AG04450 (cell line): ENCODE results near the gene INSC. TPM values are rescaled to one million over a fixed set of nuclear protein-coding genes. Genes with fewer than 3 reads are reported as not detected.
A peak's percentile ranks its signal among the peaks of the same experiment; 100 is the strongest.
"Not testable (repeated sequence)": the region's sequence is repeated elsewhere in the genome, so short reads cannot be mapped to it uniquely, and the experiment has no call there.

ENCODE experiments used
- CTCF ChIA-PET: fragments of 300-600, 350-600 bp; formaldehyde crosslinking; extraction: SDS; loops from one replicate; lab custom pipeline; 2022; ENCODE audit warnings: antibody characterized with exemption, inconsistent platforms; lab: Charles Lee
- POLR2A ChIA-PET: fragments of 350-600 bp; formaldehyde crosslinking; extraction: SDS; loops from one replicate; lab custom pipeline; 2021; ENCODE audit warnings: antibody characterized with exemption, inconsistent platforms; lab: Yijun Ruan, JAX
- DNase-seq: peaks from one replicate; pipeline ENCODE4 v3.0.0-alpha.2; 2011; ENCODE audit warnings: low read depth, low spot score
- H3K27ac ChIP-seq: one replicate; pipeline ENCODE4 v1.5.1; 2012; ENCODE audit warnings: low read depth, low read length, control low read depth
- H3K27me3 ChIP-seq: one replicate; pipeline ENCODE4 v1.6.0; 2012; ENCODE audit warnings: low read length; ENCODE audit not compliant: control insufficient read depth, insufficient read depth
- H3K4me3 ChIP-seq: 2 replicates; pipeline ENCODE4 v1.5.1; 2011; ENCODE audit warnings: mild to moderate bottlenecking, low read depth, low read length, control low read depth
- H3K9me3 ChIP-seq: 2 replicates; pipeline ENCODE4 v1.5.1; 2012; ENCODE audit warnings: low read length; ENCODE audit not compliant: control insufficient read depth, insufficient read depth
- CTCF ChIP-seq: IDR thresholded peaks from 2 replicates; pipeline ENCODE4 v1.5.1; 2011; ENCODE audit warnings: low read depth, low read length, control low read depth, inconsistent platforms
- polyA minus RNA-seq: library from RNA; depleted of rRNA, polyadenylated mRNA; stranded (reverse); fragments of >200 nt; gene quantifications from 2 replicates; pipeline ENCODE4 v1.2.3, GENCODE V29; 2011; rRNA and poly(A)+ RNA removed
- polyA plus RNA-seq: library from polyadenylated mRNA; depleted of rRNA; stranded (reverse); fragments of >200 nt; gene quantifications from 2 replicates; pipeline ENCODE4 v1.2.3, GENCODE V29; 2011; rRNA removed

The INSC gene
- polyA plus RNA-seq: 0.40 and 0.53 TPM in 2 replicates
- polyA minus RNA-seq: 0.23 and 0.26 TPM in 2 replicates

GRCh38 chr11:15114501-15115475 is at the start of gene INSC:
Gene INSC (plus strand): TSS chr11:15114923. CDS start chr11:15149175, 34,252 bp downstream.
- Histone ChIP-seq H3K4me3 (peak within 1 kb of the TSS; percentile 48), H3K27ac (no peak within 1 kb of the TSS), H3K9me3 (no peaks in the 10 kb centered on the region; the same call in 1 of the 2 replicates), H3K27me3 (peaks cover 3% of the 10 kb centered on the region)
- ChIA-PET CTCF (interaction anchor here (0.6 to 3.9 kb wide), 4 partner anchors 9 to 14 kb away, joined by 3 to 31 read pairs (median 4); no protein-coding TSS in a partner anchor), POLR2A (no interaction called here)
- TF ChIP-seq CTCF: no peak
- no peak for DNase-seq

- H3K9me3 ChIP-seq, POLR2A ChIA-PET, H3K4me3 ChIP-seq, H3K27ac ChIP-seq, DNase-seq, CTCF ChIA-PET: not testable (repeated sequence)
- H3K27me3 ChIP-seq: peaks cover 25% of the 10 kb centered on the region
Measured at GRCh38 chr11:15069751-15070150, 45.0 kb upstream of the INSC start.

GRCh38 chr11:15071556-15072255 is 43.0 kb upstream of the INSC start:
- POLR2A ChIA-PET: no interaction called here
- DNase-seq: no peak
- Histone ChIP-seq H3K4me3 (no peak overlapping the region), H3K27ac (no peak overlapping the region), H3K9me3 (no peaks in the 10 kb centered on the region; the same call in 1 of the 2 replicates), H3K27me3 (peaks cover 26% of the 10 kb centered on the region)
- CTCF ChIA-PET: no interaction called here
- TF ChIP-seq CTCF: no peak

GRCh38 chr11:15072551-15073143 is 42.1 kb upstream of the INSC start:
- DNase-seq: no peak
- ChIA-PET CTCF (interaction anchor here (4.5 to 4.7 kb wide), 2 partner anchors 164 to 282 kb away, joined by 42 to 48 read pairs; no protein-coding TSS in a partner anchor), POLR2A (no interaction called here)
- no peak overlapping the region for H3K4me3 ChIP-seq
- TF ChIP-seq CTCF: no peak
- peaks cover 31% of the 10 kb centered on the region for H3K27me3 ChIP-seq
- no peak overlapping the region for H3K27ac ChIP-seq
- H3K9me3 ChIP-seq: no peaks in the 10 kb centered on the region; the same call in 1 of the 2 replicates
